Transverse colon (tissue), 4 donors: ENCODE data around the gene PARP16.

ENCODE experiments used
- POLR2A ChIP-seq: fragments of 450-650 bp; IDR thresholded peaks from one replicate; pipeline ENCODE4 v1.6.1; 2016; ENCODE audit warnings: antibody characterized with exemption, mild to moderate bottlenecking, moderate library complexity
- POLR2AphosphoS5 ChIP-seq, 3 donors: sonication (generic); formaldehyde crosslinking; IDR thresholded peaks; one replicate each; pipeline ENCODE4 v1.6.1; 2016; ENCODE audit warnings: antibody characterized with exemption in 3 of 3
- TF ChIP-seq, protein P1 (sequence below), 5 experiments: fragments of 200-600 bp in 3 of 5; fragments of 450-650 bp in 2 of 5; sonication (generic) in 3 of 5; IDR thresholded peaks; 1 replicate in 2 of 5; 2 replicates in 3 of 5; pipeline ENCODE4 v1.5.1; 2016 to 2017; ENCODE audit warnings: antibody characterized with exemption in 5 of 5, inconsistent platforms in 3 of 5, mild to moderate bottlenecking in 2 of 5, moderate library complexity in 1 of 5

DNA sequence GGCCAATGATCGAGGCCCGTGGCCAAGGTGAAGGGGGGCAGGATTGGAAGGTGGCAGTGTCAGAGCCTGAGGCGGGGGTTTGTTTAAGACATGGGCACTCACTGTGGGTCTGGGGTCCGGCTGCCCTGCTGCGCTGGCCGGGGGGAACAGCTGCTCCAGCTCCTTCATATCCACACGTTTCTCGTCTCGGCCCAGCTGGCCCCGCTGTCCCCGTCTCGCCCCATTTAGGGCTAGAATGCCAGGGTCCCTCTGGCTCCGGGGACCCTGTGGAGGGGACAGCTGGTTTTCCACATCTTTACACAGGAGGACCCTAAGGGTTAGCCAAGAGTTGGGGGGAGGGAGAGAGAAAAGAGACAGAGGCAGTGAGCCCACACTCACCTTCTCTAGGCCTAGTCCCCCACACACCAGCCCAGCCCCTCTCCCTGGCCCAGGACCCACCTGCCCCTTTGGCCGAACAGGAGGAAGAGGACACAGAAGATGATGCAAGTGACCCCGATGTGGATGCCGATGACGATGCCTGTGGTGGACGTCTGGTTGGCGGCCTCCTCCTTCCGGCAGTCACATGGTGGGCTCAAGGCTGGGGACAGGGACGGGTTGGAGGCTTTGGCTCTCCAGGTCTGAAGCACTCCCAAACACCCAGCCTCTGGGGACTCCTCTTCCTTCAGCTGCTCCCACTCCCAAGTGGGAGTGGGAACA is 42.8 kb upstream of the PARP16 start:
- TF ChIP-seq, protein P1, sequence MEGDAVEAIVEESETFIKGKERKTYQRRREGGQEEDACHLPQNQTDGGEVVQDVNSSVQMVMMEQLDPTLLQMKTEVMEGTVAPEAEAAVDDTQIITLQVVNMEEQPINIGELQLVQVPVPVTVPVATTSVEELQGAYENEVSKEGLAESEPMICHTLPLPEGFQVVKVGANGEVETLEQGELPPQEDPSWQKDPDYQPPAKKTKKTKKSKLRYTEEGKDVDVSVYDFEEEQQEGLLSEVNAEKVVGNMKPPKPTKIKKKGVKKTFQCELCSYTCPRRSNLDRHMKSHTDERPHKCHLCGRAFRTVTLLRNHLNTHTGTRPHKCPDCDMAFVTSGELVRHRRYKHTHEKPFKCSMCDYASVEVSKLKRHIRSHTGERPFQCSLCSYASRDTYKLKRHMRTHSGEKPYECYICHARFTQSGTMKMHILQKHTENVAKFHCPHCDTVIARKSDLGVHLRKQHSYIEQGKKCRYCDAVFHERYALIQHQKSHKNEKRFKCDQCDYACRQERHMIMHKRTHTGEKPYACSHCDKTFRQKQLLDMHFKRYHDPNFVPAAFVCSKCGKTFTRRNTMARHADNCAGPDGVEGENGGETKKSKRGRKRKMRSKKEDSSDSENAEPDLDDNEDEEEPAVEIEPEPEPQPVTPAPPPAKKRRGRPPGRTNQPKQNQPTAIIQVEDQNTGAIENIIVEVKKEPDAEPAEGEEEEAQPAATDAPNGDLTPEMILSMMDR (IDR thresholded peaks at IDR 0.05), result no peak
- TF ChIP-seq POLR2AphosphoS5 (IDR thresholded peaks at IDR 0.05), result no peak
- no peak for TF ChIP-seq POLR2A
